Measurements from ENCODE around the gene TPPP.

The TPPP gene

GRCh38 chr5:662751-663435 lies 30.3 kb downstream of the TPPP start:
- Histone ChIP-seq H3K36me3 (peaks cover 39% of the 10 kb centered on the region), H3K4me3 (ENCODE audit: low read depth, low read length) (no peak overlapping the region)
- DNase-seq: no peak

GRCh38 chr5:661891-662750 lies 31.0 kb downstream of the TPPP start:
- peak; percentile 9 for DNase-seq
- no peaks in the 10 kb centered on the region for H3K27me3 ChIP-seq
- no peak overlapping the region for H3K4me3 ChIP-seq (ENCODE audit: low read depth, low read length)
- peaks cover 3% of the 10 kb centered on the region; the same call in 1 of the 2 replicates for H3K9me3 ChIP-seq
- H3K36me3 ChIP-seq: peaks cover 47% of the 10 kb centered on the region
- H3K4me1 ChIP-seq: no peaks in the 10 kb centered on the region
- TF ChIP-seq CTCF (IDR thresholded peaks at IDR 0.05; ENCODE audit: low read depth, low read length): no peak

More at GRCh38 chr5:662751-663435, 30.3 kb downstream of the TPPP start:
- H3K27me3 ChIP-seq: no peaks in the 10 kb centered on the region
- no peak for TF ChIP-seq CTCF (IDR thresholded peaks at IDR 0.05; ENCODE audit: low read depth, low read length)
- no peaks in the 10 kb centered on the region for H3K4me1 ChIP-seq
- H3K9me3 ChIP-seq: peaks cover 3% of the 10 kb centered on the region; the same call in 1 of the 2 replicates

- no peak for DNase-seq
- Histone ChIP-seq H3K4me3 (ENCODE audit: low read depth, low read length) (no peak overlapping the region), H3K4me1 (no peaks in the 10 kb centered on the region), H3K36me3 (peaks cover 48% of the 10 kb centered on the region), H3K9me3 (peaks cover 3% of the 10 kb centered on the region; the same call in 1 of the 2 replicates), H3K27me3 (no peaks in the 10 kb centered on the region)
- TF ChIP-seq CTCF (IDR thresholded peaks at IDR 0.05; ENCODE audit: low read depth, low read length): no peak
These were observed 32.6 kb downstream of the TPPP start for GRCh38 chr5:660491-661030.

- Histone ChIP-seq H3K36me3 (peaks cover 43% of the 10 kb centered on the region), H3K4me3 (ENCODE audit: low read depth, low read length) (no peak overlapping the region), H3K4me1 (no peaks in the 10 kb centered on the region), H3K27me3 (no peaks in the 10 kb centered on the region), H3K9me3 (peaks cover 3% of the 10 kb centered on the region; the same call in 1 of the 2 replicates)
- DNase-seq: no peak
- no peak for TF ChIP-seq CTCF (IDR thresholded peaks at IDR 0.05; ENCODE audit: low read depth, low read length)
These were observed 33.5 kb downstream of the TPPP start for GRCh38 chr5:659496-660263.

- no peak for DNase-seq
- H3K36me3 ChIP-seq: peaks cover 44% of the 10 kb centered on the region
- peaks cover 3% of the 10 kb centered on the region; the same call in 1 of the 2 replicates for H3K9me3 ChIP-seq
- no peaks in the 10 kb centered on the region for H3K27me3 ChIP-seq
- H3K4me3 ChIP-seq (ENCODE audit: low read depth, low read length): no peak overlapping the region
- TF ChIP-seq CTCF (IDR thresholded peaks at IDR 0.05; ENCODE audit: low read depth, low read length): no peak
- H3K4me1 ChIP-seq: no peaks in the 10 kb centered on the region
These were observed 35.0 kb downstream of the TPPP start for GRCh38 chr5:658103-658502.

All from BE2C (cell line).